HepG2 (cell line): Measurements from ENCODE around the gene MBTPS1. TPM values are rescaled to one million over a fixed set of nuclear protein-coding genes. Genes with fewer than 3 reads are reported as not detected.

Source experiments
- CCAR2 ChIP-seq: fragments of 200-400 bp; formaldehyde crosslinking; optimal IDR thresholded peaks from 2 replicates; pipeline ENCODE3; 2018; ENCODE audit warnings: low read depth, mild to moderate bottlenecking, low read length, moderate library complexity
- ERF ChIP-seq: IDR thresholded peaks from 2 replicates; pipeline ENCODE4 v1.6.1; 2018; ENCODE audit warnings: missing biosample characterization, missing genetic modification reagents
- GABPB1 ChIP-seq: IDR thresholded peaks from 2 replicates; pipeline ENCODE4 v1.6.1; 2016; ENCODE audit warnings: mild to moderate bottlenecking, missing genetic modification reagents, moderate library complexity, missing compliant biosample characterization
- GATAD2A ChIP-seq: IDR thresholded peaks from 2 replicates; pipeline ENCODE4 v1.6.1; 2016
- HNRNPLL ChIP-seq: fragments of 200-400 bp; formaldehyde crosslinking; IDR thresholded peaks from 2 replicates; pipeline ENCODE4 v1.6.1; 2017; ENCODE audit warnings: mild to moderate bottlenecking, low read depth, low read length; ENCODE audit not compliant: poor library complexity, severe bottlenecking
- IRX3 ChIP-seq: sonication (generic); formaldehyde crosslinking; IDR thresholded peaks from 2 replicates; pipeline ENCODE4 v1.8.1; 2023; ENCODE audit warnings: mild to moderate bottlenecking, low read depth, missing genetic modification reagents, borderline replicate concordance
- MIER3 ChIP-seq: IDR thresholded peaks from 2 replicates; pipeline ENCODE4 v1.6.1; 2016; ENCODE audit warnings: missing compliant biosample characterization, borderline replicate concordance
- NONO ChIP-seq, 2 experiments: fragments of 450-650 bp in 1 of 2; sonication (generic) in 1 of 2; formaldehyde crosslinking in 1 of 2; IDR thresholded peaks in 1 of 2; conservative IDR thresholded peaks in 1 of 2; 2 replicates each; pipeline versions ENCODE4 v1.6.1 to v1.8.0; 2017 to 2022; ENCODE audit warnings: mild to moderate bottlenecking in 1 of 2, missing genetic modification reagents in 1 of 2, moderate library complexity in 1 of 2
- RBM22 ChIP-seq: fragments of 200-400 bp; formaldehyde crosslinking; optimal IDR thresholded peaks from 2 replicates; pipeline ENCODE3; 2017; ENCODE audit warnings: mild to moderate bottlenecking, low read length, moderate library complexity
- RXRB ChIP-seq: IDR thresholded peaks from 2 replicates; pipeline ENCODE4 v1.6.1; 2016; ENCODE audit warnings: borderline replicate concordance, missing genetic modification reagents, missing compliant biosample characterization
- YEATS2 ChIP-seq: sonication (generic); formaldehyde crosslinking; IDR thresholded peaks from 2 replicates; pipeline ENCODE4 v1.4.0; 2020; ENCODE audit warnings: missing genetic modification reagents, borderline replicate concordance
- ZBTB42 ChIP-seq: sonication (generic); formaldehyde crosslinking; IDR thresholded peaks from 2 replicates; pipeline ENCODE4 v1.5.0; 2020; ENCODE audit warnings: mild to moderate bottlenecking, missing genetic modification reagents
- ZFP41 ChIP-seq: sonication (generic); formaldehyde crosslinking; IDR thresholded peaks from 2 replicates; pipeline ENCODE4 v1.4.0; 2020; ENCODE audit warnings: mild to moderate bottlenecking, missing genetic modification reagents, borderline replicate concordance
- ZFP82 ChIP-seq: sonication (generic); formaldehyde crosslinking; IDR thresholded peaks from 2 replicates; pipeline ENCODE4 v1.5.1; 2020; ENCODE audit warnings: mild to moderate bottlenecking, missing genetic modification reagents, borderline replicate concordance
- ZFP90 ChIP-seq: sonication (generic); formaldehyde crosslinking; IDR thresholded peaks from 2 replicates; pipeline ENCODE4 v1.8.0; 2022; ENCODE audit warnings: missing genetic modification reagents, mild to moderate bottlenecking, inconsistent platforms, borderline replicate concordance
- ZFX ChIP-seq: sonication (generic); formaldehyde crosslinking; IDR thresholded peaks from 2 replicates; pipeline ENCODE4 v1.4.0; 2020; ENCODE audit warnings: mild to moderate bottlenecking, low read depth, missing genetic modification reagents, moderate library complexity
- ZNF224 ChIP-seq: sonication (generic); formaldehyde crosslinking; IDR thresholded peaks from 2 replicates; pipeline ENCODE4 v1.5.0; 2020; ENCODE audit warnings: mild to moderate bottlenecking, missing genetic modification reagents
- ZNF546 ChIP-seq: sonication (generic); formaldehyde crosslinking; conservative IDR thresholded peaks from 2 replicates; pipeline ENCODE4 v1.8.1; 2023; ENCODE audit warnings: mild to moderate bottlenecking, missing genetic modification reagents
- ZSCAN21 ChIP-seq: sonication (generic); formaldehyde crosslinking; IDR thresholded peaks from 2 replicates; pipeline ENCODE4 v1.8.0; 2022; ENCODE audit warnings: mild to moderate bottlenecking, missing genetic modification reagents, moderate library complexity, borderline replicate concordance
- polyA plus RNA-seq, 8 experiments: library from polyadenylated mRNA; depleted of rRNA in 3 of 8; stranded (reverse) in 7 of 8; unstranded in 1 of 8; fragments of >200 nt; fragmentation: Illumina TruSeq in 4 of 8; extraction: Trizol in 4 of 8; gene quantifications; 2 replicates each; pipeline versions ENCODE4 v1.2.1 to v1.2.3, GENCODE V29; 2011 to 2016; ENCODE audit warnings: low read depth in 4 of 8, missing spikeins in 1 of 8, mixed read lengths in 1 of 8; ENCODE audit not compliant: insufficient read depth in 1 of 8
- total RNA-seq, 5 experiments: library from RNA; depleted of rRNA; stranded (reverse); fragments of >200 nt; fragmentation: Illumina TruSeq; extraction: Trizol; gene quantifications; 2 replicates each; pipeline ENCODE4 v1.2.3, GENCODE V29; 2016; ENCODE audit warnings: low read depth in 1 of 5
- TF ChIP-seq, protein P1 (sequence below): sonication (generic); formaldehyde crosslinking; IDR thresholded peaks from 2 replicates; pipeline ENCODE4 v1.5.1; 2020; ENCODE audit warnings: mild to moderate bottlenecking, moderate library complexity, missing genetic modification reagents
- TF ChIP-seq, protein P2 (sequence below): sonication (generic); formaldehyde crosslinking; IDR thresholded peaks from 2 replicates; pipeline ENCODE4 v1.4.0; 2020; ENCODE audit warnings: missing genetic modification reagents
- TF ChIP-seq, protein P3 (sequence below): sonication (generic); formaldehyde crosslinking; IDR thresholded peaks from 2 replicates; pipeline ENCODE4 v1.8.1; 2023; ENCODE audit warnings: mild to moderate bottlenecking, missing genetic modification reagents
- TF ChIP-seq, protein P4 (sequence below): sonication (generic); formaldehyde crosslinking; IDR thresholded peaks from 2 replicates; pipeline ENCODE4 v1.5.0; 2020; ENCODE audit warnings: mild to moderate bottlenecking, missing genetic modification reagents

MBTPS1 gene
- total and polyA plus RNA-seq, 2 of the 13 experiments (the other 11 are each of a cell fraction or from before 2014, with no cell fraction given), result 56.7 to 91.3 TPM

DNA sequence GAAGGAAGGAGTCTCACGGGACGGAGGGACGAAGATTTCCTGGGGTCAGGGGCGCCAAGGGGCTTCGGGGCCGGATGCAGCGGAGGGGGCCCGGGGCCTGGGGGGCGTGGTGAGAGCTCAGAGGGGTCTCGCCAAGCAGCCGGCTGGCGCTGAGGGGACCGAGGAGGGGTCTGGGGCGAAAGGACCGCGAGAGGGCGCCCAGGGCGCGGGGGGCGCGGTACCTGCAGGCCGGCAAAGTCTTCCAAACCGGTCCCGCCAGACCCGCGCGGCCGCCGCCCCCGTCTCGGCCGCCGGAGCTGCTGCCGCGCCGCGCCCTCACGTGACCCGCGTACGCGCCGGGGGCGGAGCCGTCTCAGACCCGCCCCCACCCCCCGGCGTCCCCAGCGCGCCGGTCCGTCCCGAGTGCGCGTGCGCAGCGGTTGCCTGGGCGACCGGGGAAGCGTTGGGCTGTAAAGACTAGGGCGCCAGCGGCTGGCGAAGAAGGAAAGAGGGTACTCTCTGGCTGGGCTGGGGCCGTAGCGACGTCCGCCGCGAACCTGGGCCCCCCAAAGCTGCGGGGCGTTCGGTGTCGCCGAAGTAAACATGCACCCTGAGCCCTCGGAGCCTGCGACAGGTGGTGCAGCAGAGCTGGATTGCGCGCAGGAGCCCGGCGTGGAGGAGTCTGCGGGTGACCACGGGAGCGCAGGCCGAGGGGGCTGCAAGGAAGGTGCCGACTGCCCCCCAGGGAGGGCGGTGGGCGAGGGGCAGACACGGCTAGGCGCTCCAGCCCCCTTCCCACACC lies 28.3 kb upstream of the MBTPS1 start, which contains the start of the genes DNAAF1 and HSDL1 (continued):
- peak; percentile 44; the same call in 1 of the 2 replicates for TF ChIP-seq ZFP90 (CRISPR knock-in tag)
- TF ChIP-seq ZNF224 (CRISPR knock-in tag), result 0 out of 2 replicates have a peak, but pooled peaks have one; percentile 55
- TF ChIP-seq ZSCAN21 (CRISPR knock-in tag), result no peak
- TF ChIP-seq, protein P1, sequence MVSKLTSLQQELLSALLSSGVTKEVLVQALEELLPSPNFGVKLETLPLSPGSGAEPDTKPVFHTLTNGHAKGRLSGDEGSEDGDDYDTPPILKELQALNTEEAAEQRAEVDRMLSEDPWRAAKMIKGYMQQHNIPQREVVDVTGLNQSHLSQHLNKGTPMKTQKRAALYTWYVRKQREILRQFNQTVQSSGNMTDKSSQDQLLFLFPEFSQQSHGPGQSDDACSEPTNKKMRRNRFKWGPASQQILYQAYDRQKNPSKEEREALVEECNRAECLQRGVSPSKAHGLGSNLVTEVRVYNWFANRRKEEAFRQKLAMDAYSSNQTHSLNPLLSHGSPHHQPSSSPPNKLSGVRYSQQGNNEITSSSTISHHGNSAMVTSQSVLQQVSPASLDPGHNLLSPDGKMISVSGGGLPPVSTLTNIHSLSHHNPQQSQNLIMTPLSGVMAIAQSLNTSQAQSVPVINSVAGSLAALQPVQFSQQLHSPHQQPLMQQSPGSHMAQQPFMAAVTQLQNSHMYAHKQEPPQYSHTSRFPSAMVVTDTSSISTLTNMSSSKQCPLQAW (CRISPR knock-in tag), result peak; percentile 70
- peak; percentile 39 for TF ChIP-seq ZFX (CRISPR knock-in tag)
- no peak for TF ChIP-seq MIER3 (CRISPR knock-in tag)
- TF ChIP-seq RXRB (CRISPR knock-in tag), result no peak
- TF ChIP-seq ZFP82, result no peak
- TF ChIP-seq ZFP41, result no peak
- no peak for TF ChIP-seq GATAD2A
- no peak for TF ChIP-seq NONO (IDR thresholded peaks at IDR 0.05)
- TF ChIP-seq NONO (CRISPR knock-in tag; conservative IDR thresholded peaks at IDR 0.05), result peak; percentile 60; the same call in 1 of the 2 replicates
- TF ChIP-seq, protein P2, sequence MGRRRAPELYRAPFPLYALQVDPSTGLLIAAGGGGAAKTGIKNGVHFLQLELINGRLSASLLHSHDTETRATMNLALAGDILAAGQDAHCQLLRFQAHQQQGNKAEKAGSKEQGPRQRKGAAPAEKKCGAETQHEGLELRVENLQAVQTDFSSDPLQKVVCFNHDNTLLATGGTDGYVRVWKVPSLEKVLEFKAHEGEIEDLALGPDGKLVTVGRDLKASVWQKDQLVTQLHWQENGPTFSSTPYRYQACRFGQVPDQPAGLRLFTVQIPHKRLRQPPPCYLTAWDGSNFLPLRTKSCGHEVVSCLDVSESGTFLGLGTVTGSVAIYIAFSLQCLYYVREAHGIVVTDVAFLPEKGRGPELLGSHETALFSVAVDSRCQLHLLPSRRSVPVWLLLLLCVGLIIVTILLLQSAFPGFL (CRISPR knock-in tag), result no peak
- TF ChIP-seq HNRNPLL, result peak; percentile 20
- TF ChIP-seq, protein P3, sequence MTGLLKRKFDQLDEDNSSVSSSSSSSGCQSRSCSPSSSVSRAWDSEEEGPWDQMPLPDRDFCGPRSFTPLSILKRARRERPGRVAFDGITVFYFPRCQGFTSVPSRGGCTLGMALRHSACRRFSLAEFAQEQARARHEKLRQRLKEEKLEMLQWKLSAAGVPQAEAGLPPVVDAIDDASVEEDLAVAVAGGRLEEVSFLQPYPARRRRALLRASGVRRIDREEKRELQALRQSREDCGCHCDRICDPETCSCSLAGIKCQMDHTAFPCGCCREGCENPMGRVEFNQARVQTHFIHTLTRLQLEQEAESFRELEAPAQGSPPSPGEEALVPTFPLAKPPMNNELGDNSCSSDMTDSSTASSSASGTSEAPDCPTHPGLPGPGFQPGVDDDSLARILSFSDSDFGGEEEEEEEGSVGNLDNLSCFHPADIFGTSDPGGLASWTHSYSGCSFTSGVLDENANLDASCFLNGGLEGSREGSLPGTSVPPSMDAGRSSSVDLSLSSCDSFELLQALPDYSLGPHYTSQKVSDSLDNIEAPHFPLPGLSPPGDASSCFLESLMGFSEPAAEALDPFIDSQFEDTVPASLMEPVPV (CRISPR knock-in tag), result no peak
- no peak for TF ChIP-seq ZNF546 (CRISPR knock-in tag)
- peak; percentile 75 for TF ChIP-seq RBM22
- TF ChIP-seq YEATS2 (CRISPR knock-in tag), result no peak
- peak; percentile 69 for TF ChIP-seq GABPB1 (CRISPR knock-in tag)
- peak; percentile 8; the same call in 1 of the 2 replicates for TF ChIP-seq ERF
- TF ChIP-seq IRX3 (CRISPR knock-in tag), result no peak
- TF ChIP-seq CCAR2, result no peak
- no peak for TF ChIP-seq ZBTB42 (CRISPR knock-in tag)
- TF ChIP-seq, protein P4, sequence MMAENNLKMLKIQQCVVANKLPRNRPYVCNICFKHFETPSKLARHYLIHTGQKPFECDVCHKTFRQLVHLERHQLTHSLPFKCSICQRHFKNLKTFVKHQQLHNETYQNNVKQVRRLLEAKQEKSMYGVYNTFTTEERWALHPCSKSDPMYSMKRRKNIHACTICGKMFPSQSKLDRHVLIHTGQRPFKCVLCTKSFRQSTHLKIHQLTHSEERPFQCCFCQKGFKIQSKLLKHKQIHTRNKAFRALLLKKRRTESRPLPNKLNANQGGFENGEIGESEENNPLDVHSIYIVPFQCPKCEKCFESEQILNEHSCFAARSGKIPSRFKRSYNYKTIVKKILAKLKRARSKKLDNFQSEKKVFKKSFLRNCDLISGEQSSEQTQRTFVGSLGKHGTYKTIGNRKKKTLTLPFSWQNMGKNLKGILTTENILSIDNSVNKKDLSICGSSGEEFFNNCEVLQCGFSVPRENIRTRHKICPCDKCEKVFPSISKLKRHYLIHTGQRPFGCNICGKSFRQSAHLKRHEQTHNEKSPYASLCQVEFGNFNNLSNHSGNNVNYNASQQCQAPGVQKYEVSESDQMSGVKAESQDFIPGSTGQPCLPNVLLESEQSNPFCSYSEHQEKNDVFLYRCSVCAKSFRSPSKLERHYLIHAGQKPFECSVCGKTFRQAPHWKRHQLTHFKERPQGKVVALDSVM, result peak; percentile 28; the same call in 1 of the 2 replicates
